K562 (cell line): ENCODE data around the gene PHETA1. TPM values are rescaled to one million over a fixed set of nuclear protein-coding genes. Genes with fewer than 3 reads are reported as not detected.
A peak's percentile ranks its signal among the peaks of the same experiment; 100 is the strongest.

Experiments used
- ATF2 ChIP-seq: sonication (generic); formaldehyde crosslinking; IDR thresholded peaks from 2 replicates; pipeline ENCODE4 v1.8.1; 2022; ENCODE audit warnings: missing genetic modification reagents
- BCL6 ChIP-seq: fragments of 250-450 bp; sonication (Bioruptor Pico); IDR thresholded peaks from 2 replicates; pipeline ENCODE4 v1.4.0; 2020
- CEBPG ChIP-seq, 3 experiments: fragments of 200-800 bp in 1 of 3; sonication (Bioruptor generic) in 1 of 3; sonication (generic) in 1 of 3; formaldehyde crosslinking in 1 of 3; IDR thresholded peaks in 2 of 3; conservative IDR thresholded peaks in 1 of 3; 2 replicates each; pipeline versions ENCODE4 v1.6.1 to v1.8.0; 2016 to 2022; ENCODE audit warnings: missing compliant biosample characterization in 2 of 3, missing genetic modification characterization in 2 of 3, mild to moderate bottlenecking in 1 of 3, missing genetic modification reagents in 1 of 3
- DDX20 ChIP-seq: fragments of 450-650 bp; IDR thresholded peaks from 2 replicates; pipeline ENCODE4 v1.6.1; 2016; ENCODE audit warnings: missing genetic modification characterization, low read depth, mild to moderate bottlenecking, missing compliant biosample characterization, moderate library complexity
- ETS1 ChIP-seq: conservative IDR thresholded peaks from 2 replicates; pipeline ENCODE4 v1.6.1; 2011; ENCODE audit warnings: low read depth, mild to moderate bottlenecking, low read length; ENCODE audit not compliant: control insufficient read depth
- HNRNPL ChIP-seq: fragments of 200-400 bp; formaldehyde crosslinking; IDR thresholded peaks from 2 replicates; pipeline ENCODE4 v1.6.1; 2017; ENCODE audit warnings: low read depth, mild to moderate bottlenecking, low read length
- HOMEZ ChIP-seq: fragments of 250-450 bp; sonication (Bioruptor Pico); IDR thresholded peaks from 2 replicates; pipeline ENCODE4 v1.4.0; 2020; ENCODE audit warnings: mild to moderate bottlenecking, moderate library complexity
- NFIX ChIP-seq: fragments of 250-450 bp; sonication (Bioruptor Pico); IDR thresholded peaks from 2 replicates; pipeline ENCODE4 v1.4.0; 2020; ENCODE audit warnings: low read depth, mild to moderate bottlenecking, moderate library complexity
- NONO ChIP-seq, 2 experiments: fragments of 200-400 bp in 1 of 2; fragments of 450-650 bp in 1 of 2; formaldehyde crosslinking in 1 of 2; IDR thresholded peaks; 2 replicates each; pipeline ENCODE4 v1.6.1; 2017; ENCODE audit warnings: low read depth in 2 of 2, mild to moderate bottlenecking in 2 of 2, moderate library complexity in 2 of 2, low read length in 1 of 2
- PYGO2 ChIP-seq: fragments of 450-650 bp; IDR thresholded peaks from 2 replicates; pipeline ENCODE4 v1.6.1; 2016; ENCODE audit warnings: mild to moderate bottlenecking, missing genetic modification characterization, moderate library complexity, missing compliant biosample characterization
- RBBP5 ChIP-seq: fragments of 200-600 bp; sonication (generic); IDR thresholded peaks from 2 replicates; pipeline ENCODE4 v1.6.1; 2012; ENCODE audit warnings: borderline replicate concordance, mild to moderate bottlenecking, low read length, control low read depth, inconsistent platforms; ENCODE audit not compliant: insufficient read depth, poor library complexity, severe bottlenecking
- TAF15 ChIP-seq: fragments of 200-400 bp; formaldehyde crosslinking; IDR thresholded peaks from 2 replicates; pipeline ENCODE4 v1.6.1; 2017; ENCODE audit warnings: mild to moderate bottlenecking, low read depth, low read length, moderate library complexity
- ZBTB17 ChIP-seq: fragments of 450-650 bp; formaldehyde crosslinking; IDR thresholded peaks from 2 replicates; pipeline ENCODE4 v1.4.0; 2020; ENCODE audit warnings: mild to moderate bottlenecking
- ZFPM2 ChIP-seq: fragments of 250-450 bp; sonication (Bioruptor Pico); IDR thresholded peaks from 2 replicates; pipeline ENCODE4 v1.5.1; 2022; ENCODE audit warnings: mild to moderate bottlenecking
- ZNF512 ChIP-seq: IDR thresholded peaks from 2 replicates; pipeline ENCODE4 v1.6.1; 2016; ENCODE audit warnings: missing genetic modification characterization, missing compliant biosample characterization
- ZNF707 ChIP-seq: fragments of 250-450 bp; sonication (Bioruptor Pico); conservative IDR thresholded peaks from 2 replicates; pipeline ENCODE4 v1.8.0; 2022; ENCODE audit warnings: inconsistent platforms, mild to moderate bottlenecking, moderate library complexity
- ZNF77 ChIP-seq: fragments of 250-450 bp; sonication (Bioruptor Pico); IDR thresholded peaks from 2 replicates; pipeline ENCODE4 v1.5.0; 2020
- polyA plus RNA-seq, 8 experiments: library from polyadenylated mRNA; depleted of rRNA in 4 of 8; stranded (reverse) in 5 of 8; unstranded in 3 of 8; fragments of >200 nt; fragmentation: Nextera tagmentation in 2 of 8; fragmentation: Illumina TruSeq in 1 of 8; extraction: Ambion mirVana in 2 of 8; extraction: Trizol in 1 of 8; gene quantifications; 2 replicates each; pipeline versions ENCODE4 v1.2.1 to v1.2.3, GENCODE V29; 2011 to 2014; ENCODE audit warnings: inconsistent platforms in 1 of 8, missing spikeins in 1 of 8
- total RNA-seq, 7 experiments: library from RNA; depleted of rRNA in 6 of 7; stranded (reverse); fragments of >200 nt in 6 of 7; fragmentation: Illumina TruSeq in 2 of 7; extraction: Trizol in 2 of 7; gene quantifications; 2 replicates each; pipeline versions ENCODE4 v1.2.1 to v1.2.3, GENCODE V29; 2011 to 2021; ENCODE audit warnings: low replicate concordance in 1 of 7
- TF ChIP-seq, protein P1 (sequence below): fragments of 250-450 bp; sonication (Bioruptor Pico); IDR thresholded peaks from 2 replicates; pipeline ENCODE4 v1.9.0; 2021; ENCODE audit warnings: mild to moderate bottlenecking, inconsistent platforms

PHETA1 gene
- total and polyA plus RNA-seq, 9 of the 15 experiments (the other 6 are each of a cell fraction or from before 2014, with no cell fraction given): 0.03 to 12.4 (median 3.0) TPM

- TF ChIP-seq ZNF512 (tag) (no peak), NONO (IDR thresholded peaks at IDR 0.05; ENCODE audit: low read depth in 2 of 2, low read length in 1 of 2) (0 out of 4 replicates have a peak, but pooled peaks of 1 of the 2 experiments have one; percentile 42), ZNF707 (CRISPR knock-in tag) (no peak), HOMEZ (CRISPR knock-in tag) (no peak), BCL6 (CRISPR knock-in tag) (no peak), ATF2 (CRISPR knock-in tag) (no peak), DDX20 (no peak), CEBPG (CRISPR knock-in tag; IDR thresholded peaks at IDR 0.05) (no peak), CEBPG (tag; conservative IDR thresholded peaks at IDR 0.05 in 1 of 2, IDR thresholded peaks at IDR 0.05 in 1 of 2) (no peak), ETS1 (peak; percentile 64; the same call in 1 of the 2 replicates), PYGO2 (tag) (no peak), TAF15 (no peak), ZBTB17 (CRISPR knock-in tag) (no peak), HNRNPL (peak; percentile 95), RBBP5 (no peak), NFIX (no peak), ZFPM2 (CRISPR knock-in tag) (no peak), ZNF77 (CRISPR knock-in tag) (no peak)
- TF ChIP-seq, protein P1, sequence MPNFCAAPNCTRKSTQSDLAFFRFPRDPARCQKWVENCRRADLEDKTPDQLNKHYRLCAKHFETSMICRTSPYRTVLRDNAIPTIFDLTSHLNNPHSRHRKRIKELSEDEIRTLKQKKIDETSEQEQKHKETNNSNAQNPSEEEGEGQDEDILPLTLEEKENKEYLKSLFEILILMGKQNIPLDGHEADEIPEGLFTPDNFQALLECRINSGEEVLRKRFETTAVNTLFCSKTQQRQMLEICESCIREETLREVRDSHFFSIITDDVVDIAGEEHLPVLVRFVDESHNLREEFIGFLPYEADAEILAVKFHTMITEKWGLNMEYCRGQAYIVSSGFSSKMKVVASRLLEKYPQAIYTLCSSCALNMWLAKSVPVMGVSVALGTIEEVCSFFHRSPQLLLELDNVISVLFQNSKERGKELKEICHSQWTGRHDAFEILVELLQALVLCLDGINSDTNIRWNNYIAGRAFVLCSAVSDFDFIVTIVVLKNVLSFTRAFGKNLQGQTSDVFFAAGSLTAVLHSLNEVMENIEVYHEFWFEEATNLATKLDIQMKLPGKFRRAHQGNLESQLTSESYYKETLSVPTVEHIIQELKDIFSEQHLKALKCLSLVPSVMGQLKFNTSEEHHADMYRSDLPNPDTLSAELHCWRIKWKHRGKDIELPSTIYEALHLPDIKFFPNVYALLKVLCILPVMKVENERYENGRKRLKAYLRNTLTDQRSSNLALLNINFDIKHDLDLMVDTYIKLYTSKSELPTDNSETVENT (CRISPR knock-in tag): 0 out of 2 replicates have a peak, but pooled peaks have one; percentile 26
Observed at GRCh38 chr12:111396726-111397445, 28.0 kb upstream of the PHETA1 start (continued).
